ENCODE results near the gene CTDSPL.
"Not testable (repeated sequence)": the region's sequence is repeated elsewhere in the genome, so short reads cannot be mapped to it uniquely, and the experiment has no call there.

CTDSPL gene, protein sequence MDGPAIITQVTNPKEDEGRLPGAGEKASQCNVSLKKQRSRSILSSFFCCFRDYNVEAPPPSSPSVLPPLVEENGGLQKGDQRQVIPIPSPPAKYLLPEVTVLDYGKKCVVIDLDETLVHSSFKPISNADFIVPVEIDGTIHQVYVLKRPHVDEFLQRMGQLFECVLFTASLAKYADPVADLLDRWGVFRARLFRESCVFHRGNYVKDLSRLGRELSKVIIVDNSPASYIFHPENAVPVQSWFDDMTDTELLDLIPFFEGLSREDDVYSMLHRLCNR

DNA sequence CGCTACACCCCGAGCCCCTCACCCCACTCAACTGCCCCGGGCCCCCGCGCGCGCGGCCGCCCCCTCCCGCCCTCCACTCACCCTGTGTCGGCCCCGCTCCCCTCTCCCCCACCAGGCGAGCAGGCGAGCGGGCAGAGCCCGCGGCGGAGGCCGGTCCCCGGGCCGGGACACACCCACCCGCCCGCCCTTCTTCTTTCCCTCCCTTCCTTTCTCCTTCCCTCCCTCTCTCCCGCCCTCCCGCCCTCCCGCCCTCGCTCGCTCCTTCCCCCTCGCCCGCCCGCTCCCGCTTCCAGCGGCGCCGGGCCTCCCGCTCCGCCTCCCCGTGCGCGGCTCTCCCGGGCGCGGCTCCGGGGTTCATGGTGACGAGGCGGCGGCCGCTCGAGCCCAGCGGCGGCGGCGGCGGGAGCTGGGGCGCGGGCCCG, at the start of gene CTDSPL:
Gene CTDSPL, plus strand, starts transcription at position 261 of the 422 bp plus-strand sequence. CDS start 320 bp downstream, outside the sequence.
- no peak for DNase-seq (ENCODE audit: low read depth)

DNA sequence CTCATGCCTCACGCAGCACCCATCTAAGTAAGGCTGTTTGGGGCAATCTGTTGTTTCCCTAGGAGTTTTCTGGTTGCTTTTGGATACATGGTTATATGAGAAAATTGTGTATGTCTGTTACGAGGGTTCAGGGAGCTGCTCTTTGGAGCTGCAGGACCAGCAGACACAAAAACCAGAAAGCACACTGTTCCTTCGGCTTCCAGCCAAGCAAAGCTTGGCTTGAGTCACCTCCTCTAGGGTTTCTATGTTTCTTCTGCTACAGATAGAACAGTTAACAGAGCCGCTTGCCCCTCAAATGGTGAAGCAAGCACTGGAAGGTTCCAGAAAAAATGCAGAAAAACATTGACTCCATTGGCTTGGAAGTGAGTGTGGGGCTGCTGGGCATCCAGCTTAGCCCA, 49.2 kb upstream of the CTDSPL start:
- no peak for DNase-seq (ENCODE audit: low read depth)

DNA sequence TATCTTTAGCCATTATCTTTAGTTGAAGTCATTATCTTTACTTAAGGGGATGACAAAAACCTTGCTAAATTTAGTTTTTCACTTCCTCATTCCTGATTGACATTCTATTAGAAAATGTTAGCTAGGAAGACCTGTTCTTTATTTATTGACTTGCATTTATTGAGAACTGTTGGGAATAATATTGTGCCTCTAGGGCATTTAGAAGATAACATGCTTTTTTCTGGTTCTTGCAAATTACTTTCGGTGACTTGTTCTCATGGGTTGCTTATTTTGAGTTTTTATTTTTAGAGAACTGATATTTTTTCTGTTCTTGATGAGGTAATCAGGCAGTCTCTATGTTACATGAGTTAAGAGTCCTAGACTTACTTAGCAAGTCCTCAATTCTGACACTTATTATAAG, 48.3 kb upstream of the CTDSPL start:
- DNase-seq (ENCODE audit: low read depth), result no peak

DNA sequence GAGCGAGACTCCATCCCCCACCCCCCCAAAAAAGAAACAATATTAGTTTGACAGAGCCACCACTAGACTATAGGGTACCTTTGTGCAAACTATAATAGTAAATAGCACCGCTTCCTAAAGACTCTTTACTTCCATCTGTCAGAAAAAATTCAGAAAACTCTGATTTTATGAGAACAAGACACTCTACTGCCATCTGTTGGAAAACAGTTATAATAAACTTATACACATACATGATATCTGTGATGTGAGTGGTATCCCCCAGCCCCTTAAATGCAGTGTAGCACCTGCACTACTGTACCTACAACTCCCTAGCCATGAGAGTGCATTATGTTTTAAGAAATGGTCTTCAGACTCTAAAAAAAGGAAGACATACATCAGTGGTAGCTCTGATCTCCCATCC, 47.1 kb upstream of the CTDSPL start:
- no peak for DNase-seq (ENCODE audit: low read depth)

DNA sequence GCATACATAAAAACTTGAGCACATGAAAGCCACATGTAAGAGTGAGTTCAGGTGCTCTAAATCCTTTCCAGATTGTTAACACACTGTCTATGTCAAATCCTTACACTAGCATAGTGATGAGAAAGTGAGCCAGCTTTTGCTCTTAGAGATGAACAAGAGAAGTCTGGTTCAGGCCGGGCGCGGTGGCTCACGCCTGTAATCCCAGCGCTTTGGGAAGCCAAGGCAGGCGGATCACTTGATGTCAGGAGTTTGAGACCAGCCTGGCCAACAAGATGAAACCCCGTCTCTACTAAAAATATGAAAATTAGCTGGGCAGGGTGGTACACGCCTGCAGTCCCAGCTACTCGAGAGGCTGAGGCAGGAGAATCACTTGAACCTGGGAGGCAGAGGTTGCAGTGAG, 46.5 kb upstream of the CTDSPL start:
- not testable (repeated sequence) for DNase-seq (ENCODE audit: low read depth)

DNA sequence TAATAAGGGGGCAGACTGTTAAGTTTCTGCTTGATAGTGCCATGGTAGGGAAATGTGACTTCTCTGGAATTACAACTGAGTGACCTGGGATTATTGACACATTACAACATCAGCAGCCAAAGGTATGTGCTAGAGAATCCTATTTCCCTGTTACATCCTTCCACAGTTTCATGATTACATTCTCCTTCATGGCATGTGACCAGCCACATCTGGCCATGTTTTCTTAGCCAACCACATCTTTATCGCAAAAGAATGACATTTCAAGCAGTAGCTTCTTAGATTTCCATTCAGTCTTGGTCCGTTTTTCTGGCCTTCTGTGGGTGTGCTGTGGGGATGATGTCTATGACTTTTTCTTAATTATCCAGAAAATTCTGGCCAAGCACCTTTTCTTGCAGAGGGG, 45.4 kb upstream of the CTDSPL start:
- no peak for DNase-seq (ENCODE audit: low read depth)

DNA sequence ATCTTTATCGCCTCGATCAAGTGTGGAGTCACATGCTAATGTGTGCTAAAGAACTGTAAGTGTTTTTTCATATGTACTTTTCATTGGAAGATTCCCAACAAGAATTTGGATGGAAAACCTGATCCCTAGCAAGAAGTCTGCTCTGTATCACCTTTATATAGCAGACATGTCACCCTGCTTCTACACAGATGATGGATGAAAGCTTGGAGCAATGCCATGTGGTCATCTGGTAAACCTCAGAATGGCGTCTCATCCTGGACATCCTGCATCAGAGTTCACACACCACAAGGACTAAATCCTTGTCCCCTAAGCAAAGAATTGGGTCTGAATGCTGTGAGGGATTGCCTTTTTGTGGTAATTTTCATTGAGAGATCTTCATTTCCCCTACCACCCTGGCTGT, 42.1 kb upstream of the CTDSPL start:
- DNase-seq (ENCODE audit: low read depth), result no peak

DNA sequence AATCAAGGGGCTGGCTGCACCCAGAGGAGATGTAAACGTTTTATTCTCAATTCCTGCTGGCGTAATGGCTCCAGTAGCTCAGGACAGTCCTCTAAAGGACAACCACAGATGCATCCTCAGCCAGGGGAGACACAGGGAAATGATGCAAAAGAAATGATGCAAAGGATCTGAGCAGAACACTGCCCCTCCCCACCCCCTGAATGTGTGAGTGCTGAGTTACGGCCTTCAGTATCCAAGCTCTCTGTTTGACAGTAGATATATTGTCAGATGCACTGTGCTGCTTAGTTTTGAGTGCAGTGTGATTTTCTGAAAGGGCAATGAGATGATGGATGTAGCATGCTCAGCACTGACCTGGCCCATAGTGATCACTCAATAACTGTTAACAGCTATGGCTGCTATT, 41.4 kb upstream of the CTDSPL start:
- no peak for DNase-seq (ENCODE audit: low read depth)

DNA sequence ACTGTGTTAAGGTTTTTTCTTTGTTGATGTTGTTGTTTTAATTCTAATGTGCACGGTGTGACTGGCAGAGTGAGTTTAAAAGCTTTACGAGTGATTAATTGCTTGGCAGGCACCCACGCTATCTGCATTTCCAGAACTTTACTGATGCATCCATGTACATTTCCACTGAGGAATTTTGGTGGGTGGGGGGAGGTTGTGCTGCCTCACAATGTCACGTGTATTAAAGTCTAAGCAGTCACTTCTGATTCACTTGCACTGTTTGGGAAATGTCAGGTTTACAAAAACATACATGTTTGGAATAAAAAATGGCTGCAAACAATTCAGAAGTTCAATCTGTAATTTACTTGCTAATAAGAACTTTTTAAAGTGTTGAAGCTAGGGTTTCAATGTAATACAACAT, 38.5 kb upstream of the CTDSPL start:
- DNase-seq (ENCODE audit: low read depth), result no peak

DNA sequence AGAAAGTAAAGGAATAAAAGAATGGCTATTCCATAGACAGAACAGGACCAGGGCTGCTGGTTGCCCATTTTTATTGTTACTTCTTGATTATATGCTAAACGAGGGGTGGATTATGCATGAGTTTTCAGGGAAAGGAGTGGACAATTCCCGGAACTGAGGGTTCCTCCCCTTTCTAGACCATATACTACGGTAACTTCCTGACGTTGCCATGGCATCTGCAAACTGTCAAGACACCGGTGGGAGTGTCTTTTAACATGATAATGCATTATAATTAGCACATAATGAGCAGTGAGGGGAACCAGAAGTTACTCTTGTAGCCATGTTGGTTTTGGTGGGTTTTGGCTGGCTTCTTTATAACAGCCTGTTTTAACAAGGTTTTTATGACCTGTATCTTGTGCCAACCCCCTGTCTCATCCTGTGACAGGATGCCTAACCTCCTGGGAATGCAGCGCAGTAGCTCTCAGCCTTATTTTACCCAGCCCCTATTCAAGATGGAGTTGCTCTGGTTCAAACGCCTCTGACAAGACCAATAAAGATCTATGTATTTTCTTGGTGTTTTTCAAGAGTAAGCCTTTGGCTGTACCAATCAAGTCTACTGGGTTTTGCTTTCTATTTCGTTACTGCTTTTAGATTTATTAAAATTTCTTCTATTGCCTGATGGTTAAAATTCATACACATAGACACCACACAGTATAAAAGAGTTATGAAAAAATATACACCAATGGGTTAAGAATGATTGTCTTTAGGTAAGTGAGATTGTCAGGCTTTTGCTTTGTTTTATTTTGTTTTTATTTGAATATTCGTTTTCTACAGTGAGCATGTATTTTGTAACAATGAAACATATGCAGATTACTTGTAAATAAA, 37.4 kb upstream of the CTDSPL start:
- DNase-seq (ENCODE audit: low read depth), result no peak

DNA sequence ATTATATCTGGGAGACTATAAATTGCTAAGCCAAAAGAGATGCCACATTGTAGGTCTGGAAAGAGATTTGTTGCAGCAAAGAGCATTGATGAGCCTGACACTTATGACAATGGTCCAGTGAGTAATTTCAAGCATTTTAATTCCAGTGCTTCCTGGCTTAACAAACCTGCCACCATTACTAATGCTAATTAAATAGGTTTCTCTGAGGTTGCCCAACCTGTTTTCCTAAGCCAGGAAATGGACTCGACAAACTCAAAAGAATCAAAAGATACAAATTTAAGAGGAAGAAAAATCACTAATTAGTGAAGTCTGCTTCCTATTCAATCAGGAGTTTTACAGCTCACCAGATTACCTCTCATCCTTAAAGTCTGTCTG, 36.7 kb upstream of the CTDSPL start:
- DNase-seq (ENCODE audit: low read depth), result no peak

DNA sequence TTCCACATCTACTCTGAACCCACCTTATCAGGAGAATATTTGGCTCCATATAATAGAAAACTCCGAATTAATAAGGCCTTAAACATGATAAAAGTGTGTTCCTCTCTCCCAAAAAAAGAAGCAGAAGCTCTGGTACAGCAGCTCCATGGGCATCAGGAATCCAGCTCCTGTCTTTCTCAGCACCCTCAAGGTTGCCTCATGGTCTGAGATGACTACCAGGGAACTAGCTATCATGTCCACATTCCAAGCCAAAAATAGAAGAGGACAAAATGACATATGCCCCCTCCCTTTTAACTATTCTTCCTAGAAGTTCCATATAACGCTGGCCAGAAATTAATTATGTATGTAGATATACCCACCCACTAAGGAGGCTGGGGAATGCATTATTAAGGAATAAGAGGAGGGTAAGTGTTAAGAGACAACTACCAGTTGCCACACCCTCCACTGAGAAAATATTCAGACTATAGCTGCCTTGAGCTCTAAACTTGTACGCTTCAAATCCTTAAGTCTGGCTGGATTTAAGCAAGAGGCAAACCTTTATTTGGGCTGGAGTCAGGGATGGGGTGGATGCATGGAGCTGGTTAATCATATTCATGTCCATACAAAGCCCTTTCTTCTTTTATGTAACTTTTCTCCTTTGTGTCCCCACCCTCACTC, 35.8 kb upstream of the CTDSPL start:
- DNase-seq (ENCODE audit: low read depth), result no peak

DNA sequence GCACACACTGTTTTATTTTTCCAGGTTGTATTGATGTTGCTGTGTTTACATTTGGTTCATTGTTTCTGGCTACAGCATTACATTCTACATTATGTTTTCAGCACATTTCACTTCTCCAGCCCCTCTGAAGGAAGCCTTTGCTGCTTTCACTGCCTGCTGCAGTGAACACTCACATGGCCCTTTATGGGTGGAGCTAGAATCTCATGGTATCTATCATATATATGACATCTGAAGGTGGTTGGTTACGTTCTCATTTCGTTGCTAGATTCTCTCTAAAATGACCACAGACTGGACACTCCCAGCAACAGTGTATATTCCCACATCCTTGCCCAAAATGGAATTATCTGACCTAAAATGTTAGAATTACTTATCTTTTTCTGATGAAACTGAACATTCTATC, 35.2 kb upstream of the CTDSPL start:
- DNase-seq (ENCODE audit: low read depth), result no peak

DNA sequence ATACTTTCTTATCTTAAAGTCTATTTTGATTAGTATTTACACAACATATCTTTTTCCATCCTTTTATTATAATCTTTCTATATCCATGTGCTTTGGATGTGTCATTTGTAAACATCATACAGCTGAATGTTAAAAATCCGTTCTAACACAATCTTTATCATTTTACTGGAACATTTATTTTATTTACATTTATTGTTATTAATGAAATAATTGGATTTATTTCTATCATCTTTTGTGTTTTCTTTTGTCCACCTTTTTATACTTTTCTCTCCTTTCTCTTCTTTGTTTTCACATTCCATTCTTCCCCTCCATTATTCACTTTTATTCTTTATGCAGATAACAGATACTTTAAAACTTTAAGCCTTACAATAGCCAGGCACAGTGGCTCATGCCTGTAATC, 34.7 kb upstream of the CTDSPL start:
- DNase-seq (ENCODE audit: low read depth), result no peak

DNA sequence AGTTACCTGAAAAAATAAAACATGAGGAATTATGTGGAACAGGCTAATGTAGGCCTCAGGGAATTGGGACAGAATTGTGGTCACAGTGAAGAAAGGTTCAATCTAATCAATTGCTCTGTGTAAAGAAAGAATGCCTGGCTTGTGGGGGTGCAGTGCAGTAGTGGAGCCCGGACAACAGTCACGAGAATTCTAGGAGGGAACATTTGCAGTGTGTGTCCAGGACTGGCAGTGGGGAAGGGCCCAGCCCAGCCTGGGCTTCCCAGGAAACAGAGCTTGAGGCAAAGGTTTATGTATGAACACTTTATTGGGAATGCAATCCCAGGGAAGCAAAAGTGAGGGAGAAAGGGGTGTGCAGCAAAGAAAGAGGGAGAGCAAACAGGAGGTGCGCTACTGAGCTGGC, 29.2 kb upstream of the CTDSPL start:
- no peak for DNase-seq (ENCODE audit: low read depth)

DNA sequence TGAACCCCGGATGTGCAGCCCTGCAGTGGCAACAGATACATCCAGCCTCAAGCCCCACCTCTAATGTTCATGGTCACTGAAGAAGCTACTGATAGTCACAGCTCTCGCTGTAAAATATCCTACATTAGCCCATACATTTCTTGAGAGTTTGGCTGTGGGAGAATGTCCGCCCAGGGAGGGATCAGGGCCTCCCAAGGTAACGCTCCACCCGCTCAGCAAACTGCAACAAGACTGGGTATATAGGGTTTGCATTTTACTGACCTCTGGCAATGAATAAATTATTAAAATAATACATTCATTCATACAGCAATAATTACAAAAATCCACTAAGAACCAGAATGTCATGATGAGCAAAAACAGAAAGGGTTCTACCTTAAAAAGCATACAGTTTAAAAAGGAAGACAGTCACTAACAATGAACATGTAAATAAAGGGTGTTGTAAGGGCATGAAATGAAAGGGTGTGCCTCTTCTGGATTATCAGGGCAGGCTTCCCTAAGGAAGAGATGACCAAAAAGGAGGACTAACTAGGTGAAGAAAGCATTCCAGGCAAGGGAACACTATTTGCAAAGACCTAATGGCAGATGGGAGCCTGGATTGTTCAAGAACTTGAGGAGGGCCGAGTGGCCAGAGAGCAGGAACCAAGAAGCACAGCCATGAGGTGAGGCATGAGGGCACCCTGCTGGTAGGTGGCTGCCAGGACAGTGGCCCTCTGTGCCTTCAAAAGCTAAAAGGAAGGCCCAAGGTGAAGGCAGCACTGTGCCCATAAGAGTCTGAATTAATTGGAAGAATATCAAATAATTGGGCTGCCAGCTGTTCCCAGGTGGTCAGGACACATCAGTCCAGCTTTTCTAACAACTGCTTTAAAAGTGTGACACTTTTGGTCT, 28.1 kb upstream of the CTDSPL start:
- DNase-seq (ENCODE audit: low read depth), result no peak

DNA sequence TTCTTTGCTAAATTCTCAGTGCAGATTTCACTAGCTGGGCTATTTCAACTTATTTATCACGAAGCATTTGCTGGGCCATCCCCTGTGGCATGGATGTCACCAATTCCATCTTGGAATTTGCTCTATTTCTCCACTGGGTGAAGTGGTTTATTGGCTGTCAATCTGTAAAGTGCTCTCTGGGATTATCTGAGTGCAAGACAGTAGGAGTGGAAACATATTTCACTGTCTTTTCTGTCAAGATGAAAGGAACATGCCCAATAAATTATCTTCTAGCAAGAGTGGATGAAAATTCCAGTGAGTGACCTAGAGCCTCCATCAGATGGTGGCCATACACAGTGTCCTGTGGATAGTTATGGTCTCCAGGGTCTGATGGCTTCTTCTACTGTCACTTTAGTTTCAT, 25.1 kb upstream of the CTDSPL start:
- DNase-seq (ENCODE audit: low read depth), result no peak

DNA sequence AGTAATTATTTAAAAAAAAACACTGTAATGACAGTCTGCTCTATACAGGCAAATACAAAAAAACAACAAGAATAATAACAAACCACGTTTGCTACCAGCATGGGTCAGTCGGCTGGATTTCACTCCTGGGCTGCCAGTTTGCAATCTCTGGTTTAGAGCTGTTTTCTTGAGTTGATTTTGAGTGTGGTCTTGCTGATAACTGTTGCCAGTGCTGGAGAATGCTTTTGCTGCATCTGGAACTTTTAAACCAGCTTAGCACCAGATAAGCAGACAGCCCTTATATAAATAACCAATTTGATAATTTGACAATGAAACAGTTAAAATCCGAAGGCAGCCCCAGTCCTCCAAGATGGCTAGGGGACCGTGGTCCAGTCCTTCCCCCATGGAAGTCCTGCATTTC, 14.0 kb upstream of the CTDSPL start:
- DNase-seq (ENCODE audit: low read depth), result no peak

DNA sequence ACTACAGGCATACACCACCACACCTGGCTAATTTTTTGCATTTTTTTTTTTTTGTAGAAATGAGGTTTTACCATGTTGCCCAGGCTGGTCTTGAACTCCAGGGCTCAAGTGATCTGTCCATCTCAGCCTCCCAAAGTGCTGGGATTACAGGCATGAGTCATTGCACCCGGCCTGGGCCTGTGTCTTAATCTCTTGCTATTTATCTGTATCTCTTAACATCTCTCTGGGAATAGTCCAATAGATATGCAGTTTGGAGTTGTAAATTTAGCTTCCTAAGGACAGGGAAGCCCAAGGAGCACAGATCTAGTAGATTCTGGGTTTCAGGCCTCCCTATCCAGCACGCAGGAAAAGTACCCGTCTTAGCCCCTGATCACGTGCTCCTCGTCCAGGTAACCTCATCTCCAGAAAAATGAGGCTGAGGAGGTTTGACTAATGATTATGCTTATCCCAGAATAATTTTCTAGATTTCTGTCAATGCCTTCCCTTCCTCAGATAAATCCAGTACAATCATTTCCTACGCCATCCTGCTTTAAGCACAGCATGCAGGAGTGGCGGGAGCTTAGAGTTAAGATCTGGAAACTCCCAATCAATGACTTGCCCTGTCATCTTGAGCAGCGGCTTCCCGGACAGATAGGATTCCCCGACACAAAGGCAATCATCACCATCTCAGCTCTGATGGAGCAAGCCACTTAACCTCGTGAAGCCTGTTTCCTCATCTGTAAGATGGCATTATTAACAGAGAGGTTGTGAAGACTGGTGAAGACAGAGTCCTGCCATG, 12.3 kb upstream of the CTDSPL start:
- DNase-seq (ENCODE audit: low read depth), result no peak

DNA sequence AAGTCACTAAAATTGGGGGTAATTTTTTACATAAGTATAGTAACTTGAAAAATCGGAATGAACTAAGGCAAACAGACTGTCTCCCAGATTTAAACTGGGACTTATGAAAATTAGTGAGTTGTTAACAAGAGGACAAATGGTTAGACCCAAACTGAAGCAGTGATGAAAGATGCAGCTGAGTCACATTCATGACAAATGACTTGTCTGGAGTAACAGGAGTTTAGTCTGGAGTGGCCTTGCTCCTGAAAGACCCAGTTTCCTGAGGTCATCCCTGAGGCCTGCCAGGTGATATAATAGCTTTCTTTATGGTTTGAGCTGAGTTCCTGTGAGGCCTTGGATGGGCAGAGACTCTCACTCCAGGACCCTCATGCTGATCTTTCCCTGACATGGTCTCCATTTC, 9.6 kb upstream of the CTDSPL start:
- no peak for DNase-seq (ENCODE audit: low read depth)

DNA sequence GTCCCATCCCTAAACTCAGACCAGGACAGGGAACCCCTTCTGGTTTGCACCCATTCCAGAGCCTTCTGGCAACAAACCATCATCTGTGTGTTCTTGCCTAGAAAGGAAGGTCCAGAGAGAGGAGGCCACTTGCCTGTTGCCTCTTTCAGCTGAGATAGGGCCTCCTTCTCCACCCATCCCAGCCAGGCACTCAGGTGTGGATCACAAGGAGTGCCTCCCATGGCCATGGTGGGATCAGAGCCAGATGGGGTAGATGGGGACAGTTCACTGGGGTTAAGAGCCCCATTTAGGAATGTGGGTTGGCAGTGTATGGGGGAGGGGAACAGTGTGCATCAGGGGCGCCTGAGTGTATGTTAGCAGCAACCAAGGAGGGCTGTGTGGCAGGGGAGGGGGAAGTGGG, 8.9 kb upstream of the CTDSPL start:
- DNase-seq (ENCODE audit: low read depth), result no peak

Measured in stimulated activated CD8-positive, alpha-beta memory T cell treated with anti-CD3 and anti-CD28 coated beads, Interleukin-7, amount 100 ng/mL, for 24 hours (primary cell).